ENCODE results near the gene DSE.

DSE gene

GRCh38 chr6:116456106-116456505 lies 85.4 kb downstream of the DSE start:
- CTCF ChIA-PET: no interaction called here
- DNase-seq (ENCODE audit: extremely low spot score): no peak
- TF ChIP-seq L3MBTL2 (conservative IDR thresholded peaks at IDR 0.05) (no peak), BHLHE40 (IDR thresholded peaks at IDR 0.05; ENCODE audit: borderline replicate concordance) (no peak), LEF1 (IDR thresholded peaks at IDR 0.05; ENCODE audit: borderline replicate concordance) (no peak), FOXK2 (IDR thresholded peaks at IDR 0.05) (no peak), CTBP1 (IDR thresholded peaks at IDR 0.05; ENCODE audit: borderline replicate concordance) (no peak), ZNF384 (IDR thresholded peaks at IDR 0.05) (no peak), SUZ12 (IDR thresholded peaks at IDR 0.05) (no peak), HDGF (IDR thresholded peaks at IDR 0.05; ENCODE audit: borderline replicate concordance) (no peak), ARNT (IDR thresholded peaks at IDR 0.05) (no peak), NFRKB (IDR thresholded peaks at IDR 0.05) (no peak), SP1 (IDR thresholded peaks at IDR 0.05) (no peak), FOXA1 (IDR thresholded peaks at IDR 0.05) (no peak)
- POLR2A ChIA-PET: no interaction called here

GRCh38 chr6:116456927-116457326 lies 86.2 kb downstream of the DSE start:
- POLR2A ChIA-PET: no interaction called here
- no peak for DNase-seq (ENCODE audit: extremely low spot score)
- TF ChIP-seq FOXA1 (IDR thresholded peaks at IDR 0.05) (no peak), CTBP1 (IDR thresholded peaks at IDR 0.05; ENCODE audit: borderline replicate concordance) (no peak), FOXM1 (IDR thresholded peaks at IDR 0.05; ENCODE audit: borderline replicate concordance) (no peak), BHLHE40 (IDR thresholded peaks at IDR 0.05; ENCODE audit: borderline replicate concordance) (no peak)
- CTCF ChIA-PET: no interaction called here

- ChIA-PET CTCF (interaction anchor here (1.1 kb wide), 1 partner anchor 11 kb away, joined by 3 read pairs; no protein-coding TSS in a partner anchor), POLR2A (no interaction called here)
- no peak for DNase-seq (ENCODE audit: extremely low spot score)
- TF ChIP-seq LEF1 (IDR thresholded peaks at IDR 0.05; ENCODE audit: borderline replicate concordance): no peak
- TF ChIP-seq PKNOX1 (IDR thresholded peaks at IDR 0.05): no peak
- TF ChIP-seq ELF4 (IDR thresholded peaks at IDR 0.05): no peak
- TF ChIP-seq BHLHE40 (IDR thresholded peaks at IDR 0.05; ENCODE audit: borderline replicate concordance): no peak
- no peak for TF ChIP-seq TARDBP (IDR thresholded peaks at IDR 0.05)
- TF ChIP-seq HDGF (IDR thresholded peaks at IDR 0.05; ENCODE audit: borderline replicate concordance): no peak
- TF ChIP-seq L3MBTL2 (conservative IDR thresholded peaks at IDR 0.05): no peak
- TF ChIP-seq CTBP1 (IDR thresholded peaks at IDR 0.05; ENCODE audit: borderline replicate concordance): no peak
- TF ChIP-seq SUZ12 (IDR thresholded peaks at IDR 0.05): no peak
- TF ChIP-seq FOXK2 (IDR thresholded peaks at IDR 0.05): no peak
- TF ChIP-seq NFRKB (IDR thresholded peaks at IDR 0.05): no peak
- TF ChIP-seq SP1 (IDR thresholded peaks at IDR 0.05): no peak
- no peak for TF ChIP-seq FOXA1 (IDR thresholded peaks at IDR 0.05)
- no peak for TF ChIP-seq ARNT (IDR thresholded peaks at IDR 0.05)
- no peak for TF ChIP-seq FOXM1 (IDR thresholded peaks at IDR 0.05; ENCODE audit: borderline replicate concordance)
- TF ChIP-seq ZNF384 (IDR thresholded peaks at IDR 0.05): no peak
These were observed 87.5 kb downstream of the DSE start for GRCh38 chr6:116458264-116458663.

- no peak for TF ChIP-seq FOXA1 (IDR thresholded peaks at IDR 0.05)
- no peak for TF ChIP-seq ARNT (IDR thresholded peaks at IDR 0.05)
- no peak for TF ChIP-seq ZNF384 (IDR thresholded peaks at IDR 0.05)
- no peak for TF ChIP-seq NFRKB (IDR thresholded peaks at IDR 0.05)
- POLR2A ChIA-PET: no interaction called here
- no peak for DNase-seq (ENCODE audit: extremely low spot score)
- CTCF ChIA-PET: no interaction called here
These were observed 89.2 kb downstream of the DSE start for GRCh38 chr6:116459927-116460326.

GRCh38 chr6:116461331-116461931 lies 90.7 kb downstream of the DSE start, which contains the start of gene CALHM6:
Gene CALHM6, plus strand, starts transcription at chr6:116461375. Its CDS starts 555 bp downstream, at chr6:116461930.
- DNase-seq (ENCODE audit: extremely low spot score): no peak
- CTCF ChIA-PET: interaction anchor here (0.6 kb wide), 1 partner anchor 9 kb away, joined by 3 read pairs; no protein-coding TSS in a partner anchor
- POLR2A ChIA-PET: no interaction called here
- no peak for TF ChIP-seq NFRKB (IDR thresholded peaks at IDR 0.05)
- no peak for TF ChIP-seq TARDBP (IDR thresholded peaks at IDR 0.05)
- no peak for TF ChIP-seq ARNT (IDR thresholded peaks at IDR 0.05)
- TF ChIP-seq FOXM1 (IDR thresholded peaks at IDR 0.05; ENCODE audit: borderline replicate concordance): no peak
- TF ChIP-seq L3MBTL2 (conservative IDR thresholded peaks at IDR 0.05): no peak
- no peak for TF ChIP-seq SUZ12 (IDR thresholded peaks at IDR 0.05)
- TF ChIP-seq CTBP1 (IDR thresholded peaks at IDR 0.05; ENCODE audit: borderline replicate concordance): no peak
- no peak for TF ChIP-seq BHLHE40 (IDR thresholded peaks at IDR 0.05; ENCODE audit: borderline replicate concordance)
- no peak for TF ChIP-seq SP1 (IDR thresholded peaks at IDR 0.05)
- TF ChIP-seq HDGF (IDR thresholded peaks at IDR 0.05; ENCODE audit: borderline replicate concordance): no peak
- TF ChIP-seq PKNOX1 (IDR thresholded peaks at IDR 0.05): no peak
- no peak for TF ChIP-seq ELF4 (IDR thresholded peaks at IDR 0.05)
- TF ChIP-seq FOXK2 (IDR thresholded peaks at IDR 0.05): no peak
- TF ChIP-seq FOXA1 (IDR thresholded peaks at IDR 0.05): no peak
- no peak for TF ChIP-seq ZNF384 (IDR thresholded peaks at IDR 0.05)
- no peak for TF ChIP-seq LEF1 (IDR thresholded peaks at IDR 0.05; ENCODE audit: borderline replicate concordance)

- TF ChIP-seq HDGF (IDR thresholded peaks at IDR 0.05; ENCODE audit: borderline replicate concordance): no peak
- no peak for TF ChIP-seq CTBP1 (IDR thresholded peaks at IDR 0.05; ENCODE audit: borderline replicate concordance)
- TF ChIP-seq SUZ12 (IDR thresholded peaks at IDR 0.05): no peak
- TF ChIP-seq L3MBTL2 (conservative IDR thresholded peaks at IDR 0.05): no peak
- no peak for TF ChIP-seq NFRKB (IDR thresholded peaks at IDR 0.05)
- no peak for TF ChIP-seq SP1 (IDR thresholded peaks at IDR 0.05)
- TF ChIP-seq PKNOX1 (IDR thresholded peaks at IDR 0.05): no peak
- TF ChIP-seq FOXA1 (IDR thresholded peaks at IDR 0.05): no peak
- no peak for TF ChIP-seq TARDBP (IDR thresholded peaks at IDR 0.05)
- TF ChIP-seq ELF4 (IDR thresholded peaks at IDR 0.05): no peak
- no peak for TF ChIP-seq BHLHE40 (IDR thresholded peaks at IDR 0.05; ENCODE audit: borderline replicate concordance)
- no peak for TF ChIP-seq FOXM1 (IDR thresholded peaks at IDR 0.05; ENCODE audit: borderline replicate concordance)
- no peak for TF ChIP-seq ZNF384 (IDR thresholded peaks at IDR 0.05)
- DNase-seq (ENCODE audit: extremely low spot score): no peak
- ChIA-PET POLR2A (no interaction called here), CTCF (no interaction called here)
These were observed 91.5 kb downstream of the DSE start for GRCh38 chr6:116461932-116462885.
